Stimulated activated CD4-positive, alpha-beta T cell treated with anti-CD3 and anti-CD28 coated beads, Interleukin-2, amount 100 ng/mL, for 48 hours (primary cell): ENCODE measurements around the gene LRRC4C.

Experiments used
- DNase-seq, 2 donors: peaks; one replicate each; pipeline ENCODE4 v3.0.0-alpha.2; 2020

LRRC4C gene

DNA sequence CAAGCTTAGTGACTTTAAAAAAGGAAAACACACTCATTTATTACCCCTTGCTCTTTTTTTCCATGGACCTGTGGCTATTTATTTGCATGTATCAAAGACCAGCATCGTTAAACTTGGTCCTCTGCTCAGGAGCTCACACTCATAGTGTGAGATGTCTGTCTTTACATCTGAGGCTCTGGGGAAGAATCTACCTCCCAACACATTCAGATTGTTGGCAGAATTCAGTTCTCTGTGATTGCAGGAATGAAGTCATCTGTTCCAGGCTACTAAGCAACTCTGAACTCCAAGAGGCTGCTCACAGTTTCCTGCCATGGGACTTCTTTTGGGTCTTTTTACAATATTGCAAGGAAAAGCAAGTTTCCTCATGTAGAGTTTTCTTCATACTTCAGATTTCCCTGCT, 138.8 kb downstream of the LRRC4C start:
- DNase-seq = no peak

GRCh38 chr11:41320238-41320637, 139.2 kb downstream of the LRRC4C start:
- no peak for DNase-seq

DNA sequence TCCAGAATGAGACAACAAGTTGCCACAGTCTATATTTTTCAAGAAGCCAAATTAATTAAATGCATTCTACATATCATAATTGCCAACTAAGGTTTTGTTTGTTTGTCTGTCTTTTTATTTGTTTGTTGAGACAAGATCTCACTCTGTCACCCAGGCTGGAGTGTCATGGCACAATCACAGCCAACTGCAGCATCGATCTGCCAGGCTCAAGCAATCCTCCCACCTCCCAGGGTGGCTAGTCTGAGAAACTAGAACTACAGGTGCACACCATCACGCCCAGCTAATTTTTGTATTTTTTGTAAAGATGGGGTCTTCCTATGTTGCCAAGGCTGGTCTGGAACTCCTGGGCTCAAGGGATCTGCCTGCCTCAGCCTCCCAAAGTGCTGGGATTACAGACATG, 140.0 kb downstream of the LRRC4C start:
- DNase-seq = no peak

DNA sequence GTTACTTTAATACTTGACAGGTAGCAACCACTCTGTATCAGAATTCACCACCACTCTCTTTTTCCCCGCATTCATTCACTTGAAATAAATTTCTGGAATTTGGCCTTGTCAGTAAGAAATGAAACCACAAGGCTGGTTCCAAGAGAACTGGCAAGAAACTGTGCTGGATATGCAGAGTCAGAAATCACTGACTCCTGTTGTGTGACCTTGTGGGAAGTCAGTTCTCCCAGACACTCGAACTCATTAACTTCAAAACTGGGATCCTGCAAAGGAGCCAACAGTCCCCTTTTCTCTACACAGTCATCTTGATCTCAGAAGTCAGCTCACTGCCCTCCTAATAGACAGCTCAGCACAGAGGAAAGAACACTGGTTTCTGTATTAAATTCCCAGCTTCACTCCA, 142.7 kb downstream of the LRRC4C start:
- no peak for DNase-seq

DNA sequence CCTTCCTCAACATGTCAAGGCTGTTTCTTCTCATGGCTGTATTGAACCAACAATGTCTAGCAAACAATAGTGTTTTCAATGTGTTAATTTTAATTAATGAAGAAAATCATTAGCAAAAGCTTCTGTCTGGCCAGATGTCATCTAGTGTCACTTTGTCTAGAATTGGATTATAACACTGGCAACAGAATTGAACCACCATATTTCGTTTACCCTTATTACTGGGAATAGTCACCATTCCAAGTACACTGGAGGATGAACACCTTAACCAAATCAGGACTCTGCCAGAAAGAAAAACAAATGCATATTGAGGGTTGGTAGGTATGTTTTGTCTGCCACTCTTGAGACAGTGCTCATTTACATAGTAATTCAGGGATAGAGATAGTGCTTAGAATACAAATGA, 146.2 kb downstream of the LRRC4C start:
- no peak for DNase-seq

DNA sequence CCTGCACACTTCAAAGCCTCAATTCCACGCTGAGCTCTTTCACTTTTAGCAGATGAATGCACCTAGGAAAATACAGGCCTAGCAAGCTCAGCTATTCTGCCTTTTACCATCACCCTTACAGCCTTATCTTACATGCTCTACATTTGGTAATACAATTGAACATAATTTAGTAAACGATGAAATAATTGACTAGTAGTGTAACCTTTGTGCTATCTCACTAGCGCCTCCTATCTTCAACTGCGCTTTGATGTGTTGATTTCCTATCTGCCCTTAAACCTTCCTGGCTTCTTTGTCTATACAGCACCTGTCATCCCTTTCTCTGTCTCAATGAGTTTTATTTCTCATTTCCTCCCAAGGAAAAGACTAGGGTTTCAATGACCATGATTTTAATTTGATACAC, 149.7 kb downstream of the LRRC4C start:
- DNase-seq = no peak

GRCh38 chr11:41309111-41309522, 150.3 kb downstream of the LRRC4C start:
- no peak for DNase-seq

GRCh38 chr11:41308286-41308685, 151.2 kb downstream of the LRRC4C start:
- no peak for DNase-seq

- no peak for DNase-seq
These were observed 152.0 kb downstream of the LRRC4C start for GRCh38 chr11:41307296-41308080.

- no peak for DNase-seq
These were observed 153.0 kb downstream of the LRRC4C start for GRCh38 chr11:41306431-41306830.

- no peak for DNase-seq
These were observed 158.4 kb downstream of the LRRC4C start for GRCh38 chr11:41301023-41301422.

DNA sequence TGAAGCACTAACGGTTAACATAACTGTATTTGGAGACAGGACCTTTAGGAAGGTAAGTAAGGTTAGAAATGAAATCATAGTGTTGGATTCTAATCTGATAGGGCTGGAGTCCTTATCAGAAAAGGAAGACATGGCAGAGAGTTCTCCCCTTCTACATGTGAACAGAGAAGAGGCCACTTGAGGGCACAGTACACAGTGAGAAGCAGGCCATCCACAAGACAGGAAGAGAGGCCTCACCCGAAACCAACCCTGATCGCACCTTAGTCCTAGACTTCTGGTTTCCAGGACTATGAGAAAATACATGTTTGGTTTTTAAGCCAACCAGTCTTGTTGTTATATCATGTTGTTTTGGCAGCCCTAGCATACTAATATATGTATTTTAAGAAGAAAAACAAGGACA, 170.0 kb downstream of the LRRC4C start:
- no peak for DNase-seq

- DNase-seq = no peak
These were observed 172.7 kb downstream of the LRRC4C start for GRCh38 chr11:41286751-41287150.

DNA sequence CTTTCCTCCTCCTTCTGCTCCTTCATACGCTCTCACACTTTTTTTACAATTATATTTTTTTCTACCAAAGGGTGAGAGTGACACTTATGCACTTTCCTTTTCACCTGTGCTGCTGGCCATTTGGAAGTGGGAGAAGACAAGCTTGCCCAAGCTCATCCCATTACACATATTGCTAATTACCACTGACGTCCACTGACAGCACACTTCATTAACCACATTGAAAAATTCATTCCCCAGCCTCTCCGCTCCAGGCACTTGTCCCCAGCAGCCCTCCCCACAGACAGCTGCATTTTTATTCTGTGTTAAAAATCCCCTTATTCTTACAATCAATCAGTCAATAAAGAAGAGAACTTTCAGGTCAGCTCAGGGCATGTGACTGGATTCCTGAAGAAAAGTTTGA, 175.1 kb downstream of the LRRC4C start:
- DNase-seq = no peak

DNA sequence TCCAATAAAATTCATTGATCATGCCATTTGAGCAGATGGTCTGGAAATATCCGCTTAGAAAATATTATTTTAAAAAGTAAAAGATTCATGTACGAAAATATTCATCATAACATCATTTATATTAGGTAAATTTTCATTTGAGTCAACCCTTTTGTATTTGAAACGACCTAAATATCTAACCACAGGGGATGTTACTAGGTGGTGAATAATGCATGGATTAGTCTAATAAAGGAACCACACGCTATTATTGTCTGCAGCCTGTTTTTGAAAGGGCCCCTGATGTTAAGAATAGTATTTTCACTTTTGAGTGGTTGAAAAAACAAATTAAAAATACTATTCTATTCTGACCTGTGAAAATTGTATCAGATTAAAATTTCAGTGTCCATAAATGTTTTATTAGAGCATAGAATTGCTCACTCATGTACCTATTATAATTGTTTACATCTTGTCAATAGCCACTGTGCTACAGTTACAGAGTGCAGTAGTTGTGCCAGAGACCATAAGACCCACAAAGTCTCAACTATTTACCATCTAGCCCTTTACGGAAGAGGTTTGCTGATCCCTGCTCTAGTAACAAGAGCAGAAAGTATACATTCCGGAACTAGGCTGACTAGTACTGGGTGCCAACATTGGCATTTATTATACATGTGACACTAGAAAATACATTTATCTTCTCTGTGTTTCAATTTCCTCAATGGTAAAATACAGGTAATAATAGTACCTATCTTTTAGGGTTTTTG, 176.1 kb downstream of the LRRC4C start:
- DNase-seq = no peak

- no peak for DNase-seq
These were observed 177.1 kb downstream of the LRRC4C start for GRCh38 chr11:41282395-41282794.

DNA sequence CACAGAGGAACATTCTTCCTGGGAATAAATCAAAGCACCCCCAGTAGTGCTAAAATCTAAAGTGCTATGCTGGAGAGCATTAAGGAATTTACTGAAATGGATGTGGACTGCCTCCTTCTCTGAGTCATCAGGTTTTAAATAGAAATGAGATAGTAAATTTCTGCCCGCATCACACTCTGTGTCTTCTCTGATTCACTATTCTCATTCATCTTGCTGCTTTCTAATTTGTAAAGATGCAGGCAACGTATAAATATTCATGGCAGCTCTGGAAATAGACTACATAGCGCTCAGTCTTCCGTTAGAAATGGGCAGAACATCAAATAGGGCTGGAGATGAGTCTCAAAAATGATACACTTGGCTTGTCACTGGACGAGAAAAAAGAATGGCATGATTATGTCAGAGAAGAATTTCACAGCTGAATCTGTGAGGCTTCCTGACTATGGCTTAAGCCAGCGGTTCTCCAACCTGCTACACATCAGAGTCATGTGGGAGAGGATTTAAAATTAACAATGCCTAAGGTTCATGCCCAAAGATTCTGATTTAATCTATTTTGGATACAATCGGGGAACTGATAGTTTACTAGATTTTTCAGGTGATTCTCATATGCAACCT, 178.2 kb downstream of the LRRC4C start:
- DNase-seq = no peak

DNA sequence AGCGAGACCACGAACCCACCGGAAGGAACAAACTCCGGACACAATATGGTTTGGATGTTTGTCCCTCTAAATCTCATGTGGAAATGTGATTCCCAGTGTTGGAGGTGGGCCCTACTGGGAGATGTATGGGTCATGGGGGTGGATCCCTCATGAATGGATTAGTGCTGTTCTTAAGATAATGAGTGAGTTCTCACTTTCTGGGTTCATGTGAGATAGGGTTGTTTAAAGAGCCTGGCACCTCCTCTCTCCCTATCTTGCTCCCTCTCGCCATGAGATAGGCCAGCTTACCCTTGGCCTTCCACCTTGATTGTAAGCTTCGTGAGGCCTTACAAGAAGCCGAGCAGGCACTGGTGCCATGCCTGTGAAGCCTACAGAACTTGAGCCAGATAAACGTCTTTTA, 184.6 kb downstream of the LRRC4C start:
- no peak for DNase-seq

DNA sequence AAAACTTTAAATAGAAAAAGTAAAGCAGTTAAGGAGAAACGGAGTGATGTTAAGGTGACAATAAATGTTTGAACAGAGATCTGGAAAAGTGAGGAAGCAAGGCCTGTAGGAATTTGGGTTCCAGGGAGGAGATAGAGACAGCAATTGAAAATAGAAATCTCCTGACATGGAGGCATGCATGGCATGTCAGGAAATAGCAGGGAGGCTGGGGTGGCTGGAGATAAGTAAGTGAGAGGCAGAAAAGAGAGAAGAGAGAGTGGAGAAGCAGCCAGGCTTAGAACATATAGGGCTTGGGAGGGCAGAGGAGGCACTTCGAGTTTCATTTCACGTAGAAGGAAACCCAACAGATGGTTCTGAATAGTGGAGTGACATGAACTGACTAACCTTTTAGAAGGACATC, 185.5 kb downstream of the LRRC4C start:
- DNase-seq = no peak

GRCh38 chr11:41267451-41267850, 192.0 kb downstream of the LRRC4C start:
- no peak for DNase-seq

- no peak for DNase-seq
These were observed 203.4 kb downstream of the LRRC4C start for GRCh38 chr11:41256041-41256440.

DNA sequence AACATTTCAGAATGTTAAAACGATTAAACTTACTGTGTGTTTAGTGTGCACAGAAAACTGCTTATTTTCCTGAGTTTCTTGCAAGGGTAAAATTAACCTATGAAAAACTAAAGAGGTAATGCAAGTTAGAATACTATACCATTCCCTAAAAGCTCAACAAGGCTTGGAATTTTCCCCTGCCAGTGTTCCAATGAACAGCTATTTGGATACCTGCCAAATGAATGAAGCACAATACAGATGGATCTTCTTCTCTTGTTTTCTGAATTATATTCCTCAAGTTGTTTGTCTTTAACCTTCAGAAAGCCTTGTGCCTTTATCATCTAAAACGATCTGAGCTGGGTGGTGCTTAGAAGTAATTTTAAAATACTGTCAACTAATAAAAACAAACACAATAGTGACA, 204.5 kb downstream of the LRRC4C start:
- no peak for DNase-seq

DNA sequence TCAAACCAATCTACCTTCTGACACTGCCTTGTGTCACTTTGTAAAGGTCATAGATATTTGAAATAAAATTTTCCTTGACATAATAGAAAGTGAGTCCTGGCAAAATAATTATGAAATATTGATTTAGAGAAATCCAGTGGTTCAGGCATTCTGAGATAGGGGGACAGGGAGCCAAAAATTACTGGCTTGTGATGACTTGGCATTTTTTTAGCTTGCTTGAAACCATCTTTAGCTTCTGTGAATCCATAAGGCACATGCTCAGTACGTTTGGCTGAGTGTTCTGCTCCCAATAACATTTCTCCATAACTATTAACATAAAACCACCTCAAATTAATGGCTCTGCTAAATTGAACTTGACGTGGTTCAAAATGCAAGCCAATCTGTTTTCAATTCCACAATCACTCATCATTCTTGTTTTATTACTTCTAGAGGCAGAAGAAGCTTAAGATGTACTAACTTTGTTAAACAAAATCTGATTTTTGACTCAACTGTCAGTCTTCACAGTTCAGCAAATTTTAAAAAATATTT, 209.0 kb downstream of the LRRC4C start:
- no peak for DNase-seq

DNA sequence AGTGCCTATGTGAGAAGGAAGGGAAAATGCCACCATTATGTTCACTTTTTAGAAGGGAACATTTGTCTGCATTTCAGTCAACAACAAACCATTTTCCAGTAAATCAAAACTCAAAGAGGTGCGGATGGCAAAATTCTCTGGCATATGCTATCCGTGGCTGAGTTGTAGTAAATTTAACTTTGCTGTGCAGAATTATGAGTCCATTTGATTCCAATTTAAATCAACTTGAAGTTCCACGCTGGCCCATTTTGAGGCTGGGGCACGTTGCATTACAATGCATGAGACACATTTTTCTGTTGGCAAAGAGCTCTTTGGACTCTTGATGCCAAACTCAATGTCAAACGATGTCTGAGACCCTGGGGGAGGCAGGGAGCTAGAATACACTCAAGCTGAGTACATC, 211.8 kb downstream of the LRRC4C start:
- no peak for DNase-seq
